ENCODE data around the gene KIF3A. TPM values are rescaled to one million over a fixed set of nuclear protein-coding genes. Genes with fewer than 3 reads are reported as not detected.

KIF3A gene
- total and polyA plus RNA-seq, 4 donors = 0.58 to 1.2 (median 0.86) TPM

- no peak for DNase-seq (ENCODE audit: low spot score)
- Histone ChIP-seq H3K4me3 (ENCODE audit: low read depth in 1 of 3, low read length in 3 of 3) (no peak overlapping the region), H3K9ac (ENCODE audit: low read depth in 1 of 2, low read length in 2 of 2) (no peak overlapping the region), H3K9me3 (ENCODE audit: control insufficient read depth in 4 of 4, low read length in 3 of 4) (no peaks in the 10 kb centered on the region), H3K27me3 (ENCODE audit: control insufficient read depth in 4 of 4, insufficient read depth in 4 of 4, low read length in 3 of 4) (peaks cover 0 to 5% (median 0%) of the 10 kb centered on the region in 4 donors), H3K36me3 (ENCODE audit: control insufficient read depth in 4 of 4, insufficient read depth in 3 of 4, low read depth in 1 of 4, low read length in 3 of 4) (no peaks in the 10 kb centered on the region), H3K4me1 (ENCODE audit: control insufficient read depth in 4 of 4, insufficient read depth in 4 of 4, low read length in 3 of 4) (peaks cover 0 to 6% (median 1%) of the 10 kb centered on the region in 4 donors), H3K27ac (ENCODE audit: low read depth in 1 of 2, low read length in 2 of 2) (no peak overlapping the region)
- WGBS = 96% methylated on average over 10 of the region's 10 CpGs
- no peak for TF ChIP-seq RXRA (IDR thresholded peaks at IDR 0.05)
- TF ChIP-seq RAD21 (IDR thresholded peaks at IDR 0.05) = no peak
- no peak for TF ChIP-seq FOXA2 (IDR thresholded peaks at IDR 0.05)
- TF ChIP-seq EGR1 (IDR thresholded peaks at IDR 0.05; ENCODE audit: low read depth in 2 of 2) = no peak
- TF ChIP-seq, protein P1, sequence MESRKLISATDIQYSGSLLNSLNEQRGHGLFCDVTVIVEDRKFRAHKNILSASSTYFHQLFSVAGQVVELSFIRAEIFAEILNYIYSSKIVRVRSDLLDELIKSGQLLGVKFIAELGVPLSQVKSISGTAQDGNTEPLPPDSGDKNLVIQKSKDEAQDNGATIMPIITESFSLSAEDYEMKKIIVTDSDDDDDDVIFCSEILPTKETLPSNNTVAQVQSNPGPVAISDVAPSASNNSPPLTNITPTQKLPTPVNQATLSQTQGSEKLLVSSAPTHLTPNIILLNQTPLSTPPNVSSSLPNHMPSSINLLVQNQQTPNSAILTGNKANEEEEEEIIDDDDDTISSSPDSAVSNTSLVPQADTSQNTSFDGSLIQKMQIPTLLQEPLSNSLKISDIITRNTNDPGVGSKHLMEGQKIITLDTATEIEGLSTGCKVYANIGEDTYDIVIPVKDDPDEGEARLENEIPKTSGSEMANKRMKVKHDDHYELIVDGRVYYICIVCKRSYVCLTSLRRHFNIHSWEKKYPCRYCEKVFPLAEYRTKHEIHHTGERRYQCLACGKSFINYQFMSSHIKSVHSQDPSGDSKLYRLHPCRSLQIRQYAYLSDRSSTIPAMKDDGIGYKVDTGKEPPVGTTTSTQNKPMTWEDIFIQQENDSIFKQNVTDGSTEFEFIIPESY (IDR thresholded peaks at IDR 0.05) = no peak
- no peak for TF ChIP-seq CTCF (IDR thresholded peaks at IDR 0.05; ENCODE audit: low read depth, low read length, missing input control)
- TF ChIP-seq NR2F2 (IDR thresholded peaks at IDR 0.05) = no peak
- no peak for TF ChIP-seq HNF4A (conservative IDR thresholded peaks at IDR 0.05)
- TF ChIP-seq HNF4G (IDR thresholded peaks at IDR 0.05) = no peak
- no peak for TF ChIP-seq FOXA1 (IDR thresholded peaks at IDR 0.05)
- no peak for TF ChIP-seq TAF1 (conservative IDR thresholded peaks at IDR 0.05)
- TF ChIP-seq, protein P2, sequence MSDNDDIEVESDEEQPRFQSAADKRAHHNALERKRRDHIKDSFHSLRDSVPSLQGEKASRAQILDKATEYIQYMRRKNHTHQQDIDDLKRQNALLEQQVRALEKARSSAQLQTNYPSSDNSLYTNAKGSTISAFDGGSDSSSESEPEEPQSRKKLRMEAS (IDR thresholded peaks at IDR 0.05) = no peak
Observed at GRCh38 chr5:132748522-132749000, 11.2 kb upstream of the KIF3A start.

DNA sequence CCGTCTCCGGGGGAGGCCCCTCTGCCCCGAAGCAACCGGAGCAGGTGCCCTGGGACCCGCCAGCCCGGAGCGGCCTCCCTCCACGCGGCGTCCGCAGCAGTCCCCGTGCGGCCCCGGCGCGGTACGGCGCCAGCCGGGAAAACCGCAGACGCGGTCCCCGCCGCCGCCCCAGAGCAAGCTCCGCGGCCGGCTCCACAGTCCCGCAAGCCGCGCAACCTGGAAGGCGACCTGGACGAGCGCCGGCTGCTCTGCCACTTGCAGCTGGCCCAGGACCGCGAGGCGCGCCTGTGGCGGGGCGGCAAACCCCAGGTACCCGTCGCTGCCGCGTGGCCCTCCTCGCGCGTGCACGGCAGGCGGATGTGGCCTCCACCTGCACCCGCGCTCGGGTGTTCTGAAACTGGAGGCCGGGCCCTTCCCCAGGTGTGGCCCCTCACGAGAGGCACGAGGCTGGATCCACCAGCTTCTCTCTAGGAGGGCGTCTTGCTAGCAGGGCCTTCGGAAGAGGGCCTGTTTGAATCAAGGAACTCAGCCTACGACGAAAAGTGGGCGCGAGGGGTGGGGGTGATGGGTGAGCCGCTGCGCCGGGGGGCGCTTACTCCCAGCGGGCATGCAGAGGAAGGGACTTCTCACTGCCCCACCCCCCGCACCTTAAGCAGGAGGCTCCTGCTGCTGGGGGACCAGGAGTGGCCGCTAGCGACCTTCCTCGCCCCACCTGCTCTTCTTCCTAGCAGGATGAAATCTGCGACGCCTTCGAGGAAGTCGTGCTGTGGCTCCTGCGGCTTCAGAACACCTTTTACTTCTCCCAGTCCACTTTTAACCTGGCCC is 10.5 kb upstream of the KIF3A start:
- H3K9ac ChIP-seq (ENCODE audit: low read depth in 1 of 2, low read length in 2 of 2) = no peak overlapping the region
- DNase-seq (ENCODE audit: low spot score) = no peak
- no peak for TF ChIP-seq TAF1 (conservative IDR thresholded peaks at IDR 0.05)
- TF ChIP-seq RAD21 (IDR thresholded peaks at IDR 0.05) = no peak
- no peak for TF ChIP-seq ATF3 (IDR thresholded peaks at IDR 0.05)
- TF ChIP-seq GABPA (IDR thresholded peaks at IDR 0.05 in 1 of 2, conservative IDR thresholded peaks at IDR 0.05 in 1 of 2) = no peak
- no peak for TF ChIP-seq REST (IDR thresholded peaks at IDR 0.05)
- TF ChIP-seq HNF4G (IDR thresholded peaks at IDR 0.05) = no peak
- no peak for TF ChIP-seq FOXA1 (IDR thresholded peaks at IDR 0.05)
- no peak for TF ChIP-seq RXRA (IDR thresholded peaks at IDR 0.05)
- no peak for TF ChIP-seq EGR1 (IDR thresholded peaks at IDR 0.05; ENCODE audit: low read depth in 2 of 2)
- no peaks in the 10 kb centered on the region for H3K9me3 ChIP-seq (ENCODE audit: control insufficient read depth in 4 of 4, low read length in 3 of 4)
- no peaks in the 10 kb centered on the region for H3K36me3 ChIP-seq (ENCODE audit: control insufficient read depth in 4 of 4, insufficient read depth in 3 of 4, low read depth in 1 of 4, low read length in 3 of 4)
- H3K4me3 ChIP-seq (ENCODE audit: low read depth in 1 of 3, low read length in 3 of 3) = peak overlapping the region in 1 of 3 donors; percentile 51
- peaks cover 0 to 5% (median 0%) of the 10 kb centered on the region in 4 donors for H3K27me3 ChIP-seq (ENCODE audit: control insufficient read depth in 4 of 4, insufficient read depth in 4 of 4, low read length in 3 of 4)
- H3K27ac ChIP-seq (ENCODE audit: low read depth in 1 of 2, low read length in 2 of 2) = no peak overlapping the region
- WGBS = 31% methylated on average over 76 of the region's 76 CpGs
- peaks cover 0 to 6% (median 1%) of the 10 kb centered on the region in 4 donors for H3K4me1 ChIP-seq (ENCODE audit: control insufficient read depth in 4 of 4, insufficient read depth in 4 of 4, low read length in 3 of 4)

Data from liver (tissue), 9 donors.